Neuronal stem cell (in vitro differentiated cells): ENCODE results near the gene NFKBIE.

ENCODE experiments used
- DNase-seq: peaks from one replicate; pipeline ENCODE4 v3.0.0-alpha.2; 2013; ENCODE audit warnings: low spot score
- H2AFZ ChIP-seq: one replicate; pipeline ENCODE4 v1.6.1; 2013; ENCODE audit warnings: mild to moderate bottlenecking, low read length, inconsistent platforms
- H2AK5ac ChIP-seq: 2 replicates; pipeline ENCODE4 v1.6.1; 2013; ENCODE audit warnings: low read depth, mild to moderate bottlenecking, inconsistent platforms, low read length, moderate library complexity, mixed read lengths
- H2BK120ac ChIP-seq: 2 replicates; pipeline ENCODE4 v1.6.1; 2013; ENCODE audit warnings: low read depth, mild to moderate bottlenecking, inconsistent platforms, low read length, moderate library complexity, mixed read lengths
- H2BK12ac ChIP-seq: one replicate; pipeline ENCODE4 v1.6.1; 2013; ENCODE audit warnings: low read length, inconsistent platforms
- H2BK15ac ChIP-seq: 2 replicates; pipeline ENCODE4 v1.6.1; 2013; ENCODE audit warnings: mild to moderate bottlenecking, low read length, inconsistent platforms, mixed read lengths
- H2BK5ac ChIP-seq: one replicate; pipeline ENCODE4 v1.6.1; 2013; ENCODE audit warnings: inconsistent platforms, mild to moderate bottlenecking, low read length, moderate library complexity
- H3K14ac ChIP-seq: one replicate; pipeline ENCODE4 v1.6.1; 2013; ENCODE audit warnings: low read length, inconsistent platforms
- H3K18ac ChIP-seq: 2 replicates; pipeline ENCODE4 v1.6.1; 2013; ENCODE audit warnings: low read length, inconsistent platforms
- H3K23ac ChIP-seq: 2 replicates; pipeline ENCODE4 v1.6.1; 2013; ENCODE audit warnings: low read depth, mild to moderate bottlenecking, mixed read lengths, low read length, inconsistent platforms; ENCODE audit not compliant: poor library complexity
- H3K27ac ChIP-seq: replicated peaks from 3 replicates; pipeline ENCODE4 v1.5.1; 2013; ENCODE audit warnings: low read length, inconsistent platforms
- H3K27me3 ChIP-seq, 3 experiments: 2 replicates each; pipeline ENCODE4 v1.6.1; 2013; ENCODE audit warnings: low read length in 3 of 3, mild to moderate bottlenecking in 2 of 3, inconsistent platforms in 1 of 3, low read depth in 1 of 3, mixed read lengths in 1 of 3, moderate library complexity in 1 of 3; ENCODE audit not compliant: control insufficient read depth in 3 of 3, insufficient read depth in 3 of 3
- H3K36me3 ChIP-seq, 2 donors: replicated peaks in 1 of 2; 2 replicates each; pipeline ENCODE4 v1.6.1; 2013; ENCODE audit warnings: low read length in 2 of 2; ENCODE audit not compliant: control insufficient read depth in 2 of 2, insufficient read depth in 2 of 2
- H3K4ac ChIP-seq: 2 replicates; pipeline ENCODE4 v1.6.1; 2013; ENCODE audit warnings: inconsistent platforms, mild to moderate bottlenecking, low read length, moderate library complexity
- H3K4me1 ChIP-seq, 2 donors: 1 replicate in 1 of 2; 2 replicates in 1 of 2; pipeline ENCODE4 v1.6.1; 2013; ENCODE audit warnings: low read length in 2 of 2, low read depth in 1 of 2; ENCODE audit not compliant: control insufficient read depth in 2 of 2, insufficient read depth in 1 of 2
- H3K4me2 ChIP-seq: one replicate; pipeline ENCODE4 v1.6.1; 2013; ENCODE audit warnings: mild to moderate bottlenecking, low read length, inconsistent platforms; ENCODE audit not compliant: insufficient read depth, poor library complexity, severe bottlenecking
- H3K4me3 ChIP-seq, 2 donors: 2 replicates each; pipeline ENCODE4 v1.5.1; 2013; ENCODE audit warnings: low read length in 2 of 2, mild to moderate bottlenecking in 2 of 2, inconsistent platforms in 1 of 2, moderate library complexity in 1 of 2
- H3K79me1 ChIP-seq: one replicate; pipeline ENCODE4 v1.6.1; 2013; ENCODE audit warnings: low read depth, mild to moderate bottlenecking, inconsistent platforms, low read length, moderate library complexity
- H3K9ac ChIP-seq: one replicate; pipeline ENCODE4 v1.6.1; 2013; ENCODE audit warnings: mild to moderate bottlenecking, low read depth, low read length, inconsistent platforms; ENCODE audit not compliant: poor library complexity
- H3K9me3 ChIP-seq, 2 donors: replicated peaks in 1 of 2; 2 replicates each; pipeline versions ENCODE3 to v1.6.1; 2013; ENCODE audit warnings: low read length in 2 of 2, mild to moderate bottlenecking in 2 of 2, inconsistent platforms in 1 of 2, low read depth in 1 of 2, mixed read lengths in 1 of 2, moderate library complexity in 1 of 2; ENCODE audit not compliant: control insufficient read depth in 2 of 2, insufficient read depth in 1 of 2
- H4K8ac ChIP-seq: one replicate; pipeline ENCODE4 v1.6.1; 2013; ENCODE audit warnings: low read depth, mild to moderate bottlenecking, inconsistent platforms, low read length, moderate library complexity
- H4K91ac ChIP-seq: one replicate; pipeline ENCODE4 v1.6.1; 2013; ENCODE audit warnings: low read length, low read depth, mild to moderate bottlenecking, inconsistent platforms; ENCODE audit not compliant: poor library complexity
- WGBS, 2 donors: extraction: QIAGEN DNeasy Blood & Tissue Kit; methylation state at CpG; one replicate each; pipeline ENCODE4 v1.1.7; 2013; ENCODE audit warnings: missing lambda C conversion rate in 2 of 2, mixed read lengths in 1 of 2; ENCODE audit not compliant: insufficient read length in 2 of 2, insufficient replicate concordance in 1 of 2; ENCODE audit errors: extremely low coverage in 2 of 2; 5-methylcytosine and 5-hydroxymethylcytosine counted together

NFKBIE gene

DNA sequence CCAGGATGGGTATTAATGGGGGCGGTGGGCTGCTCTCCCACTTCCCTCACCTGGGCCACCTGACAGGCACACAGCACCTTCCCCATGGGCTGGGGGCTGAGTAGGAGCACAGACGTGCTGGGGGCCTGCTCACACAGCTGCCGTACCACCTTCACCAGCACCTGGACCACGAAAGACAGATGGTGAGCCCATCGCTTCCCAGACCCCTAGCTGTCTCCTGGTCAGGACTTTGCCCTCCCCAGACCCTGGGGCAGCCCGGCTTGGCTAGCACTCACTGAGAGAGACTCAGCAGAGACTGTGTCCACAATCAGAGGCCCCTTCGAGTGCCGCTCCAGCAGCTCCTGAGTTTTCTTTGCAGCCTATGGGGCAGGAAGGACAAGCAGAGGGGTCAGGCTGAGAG lies 35.8 kb upstream of the NFKBIE start:
- no peak overlapping the region for H3K9ac ChIP-seq
- H3K4ac ChIP-seq = no peak overlapping the region
- no peak overlapping the region for H2BK5ac ChIP-seq
- peaks cover 3 to 12% of the 10 kb centered on the region in 2 donors for H3K4me1 ChIP-seq
- no peak overlapping the region for H2BK15ac ChIP-seq
- WGBS, 2 donors = no CpG with 5 or more reads among the region's 8 CpGs
- peaks cover 0 to 12% (median 0%) of the 10 kb centered on the region in 3 experiments for H3K27me3 ChIP-seq
- peaks cover 56 to 74% of the 10 kb centered on the region in 2 donors for H3K36me3 ChIP-seq
- no peak overlapping the region for H3K4me3 ChIP-seq
- H2AFZ ChIP-seq = no peak overlapping the region
- H2AK5ac ChIP-seq = no peak overlapping the region
- DNase-seq = no peak
- no peaks in the 10 kb centered on the region for H3K9me3 ChIP-seq
- no peak overlapping the region for H3K23ac ChIP-seq
- no peak overlapping the region for H3K18ac ChIP-seq
- no peak overlapping the region for H3K14ac ChIP-seq
- no peak overlapping the region for H4K91ac ChIP-seq
- peaks cover 8% of the 10 kb centered on the region for H3K79me1 ChIP-seq
- no peak overlapping the region for H2BK120ac ChIP-seq
- H2BK12ac ChIP-seq = no peak overlapping the region
- H3K4me2 ChIP-seq = no peak overlapping the region
- H4K8ac ChIP-seq = no peak overlapping the region
- no peak overlapping the region for H3K27ac ChIP-seq

DNA sequence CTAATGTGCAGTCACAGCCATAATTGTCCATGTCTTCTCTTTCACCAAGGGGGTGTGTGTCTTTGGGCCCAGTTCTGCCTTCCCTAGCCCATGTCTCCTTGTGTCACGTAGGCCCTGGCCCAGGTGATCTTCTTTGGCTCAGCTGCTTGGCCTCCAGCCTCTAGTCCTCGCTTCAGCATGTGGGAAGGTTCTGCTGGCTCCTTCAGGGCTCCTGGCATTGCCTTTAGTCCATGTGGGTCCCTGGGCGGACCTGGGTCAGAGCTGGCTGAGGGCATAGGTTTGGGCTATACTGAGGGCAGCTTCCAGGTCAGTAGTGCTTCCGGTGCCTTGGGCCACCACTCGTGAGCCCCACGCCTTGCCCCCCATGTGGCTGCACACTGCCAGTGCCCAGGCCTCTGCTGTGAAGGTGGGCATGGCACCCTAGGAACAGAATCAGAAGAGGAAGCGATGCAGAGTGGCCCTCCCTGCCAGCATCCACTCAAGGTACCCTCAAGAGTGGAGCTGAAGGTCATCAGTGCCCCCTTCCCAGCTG lies 35.0 kb upstream of the NFKBIE start:
- Histone ChIP-seq H4K91ac (no peak overlapping the region), H3K4me3 (no peak overlapping the region), H3K4me1 (peaks cover 3 to 12% of the 10 kb centered on the region in 2 donors), H3K9me3 (no peaks in the 10 kb centered on the region), H3K23ac (no peak overlapping the region), H3K14ac (no peak overlapping the region), H2AFZ (no peak overlapping the region), H3K27me3 (peaks cover 0 to 17% (median 0%) of the 10 kb centered on the region in 3 experiments), H3K36me3 (peaks cover 49 to 66% of the 10 kb centered on the region in 2 donors), H3K4me2 (no peak overlapping the region), H3K79me1 (peaks cover 8% of the 10 kb centered on the region), H2BK12ac (no peak overlapping the region), H2BK120ac (no peak overlapping the region), H3K4ac (no peak overlapping the region), H4K8ac (no peak overlapping the region), H2BK5ac (no peak overlapping the region), H2BK15ac (no peak overlapping the region), H3K27ac (no peak overlapping the region), H2AK5ac (no peak overlapping the region), H3K9ac (no peak overlapping the region), H3K18ac (no peak overlapping the region)
- no CpG with 5 or more reads among the region's 7 CpGs for WGBS, 2 donors
- no peak for DNase-seq

DNA sequence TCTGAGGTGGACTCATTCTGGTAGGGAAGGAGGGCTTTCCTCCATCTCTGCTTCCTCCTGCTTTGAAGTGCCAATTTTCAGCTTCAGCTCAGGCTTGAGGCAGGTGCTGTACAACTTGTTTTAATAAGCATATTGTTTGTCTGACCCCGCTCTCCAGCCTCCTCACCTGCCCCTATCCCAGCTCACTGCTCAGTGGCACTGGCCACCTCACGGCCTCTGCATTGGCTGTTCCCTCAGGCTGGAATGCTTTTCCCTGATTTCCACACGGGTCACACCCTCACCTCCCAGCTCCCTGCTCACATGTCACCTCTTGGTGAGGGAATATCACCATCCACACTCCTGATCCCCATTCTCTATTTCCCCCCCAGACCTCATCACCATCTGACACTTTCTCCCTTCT lies 33.5 kb upstream of the NFKBIE start:
- no peak overlapping the region for H3K27ac ChIP-seq
- peaks cover 36 to 52% of the 10 kb centered on the region in 2 donors for H3K36me3 ChIP-seq
- no peak overlapping the region for H2BK120ac ChIP-seq
- H2BK12ac ChIP-seq = no peak overlapping the region
- H3K9ac ChIP-seq = no peak overlapping the region
- H2BK15ac ChIP-seq = no peak overlapping the region
- no peak overlapping the region for H3K18ac ChIP-seq
- no peak for DNase-seq
- H2AK5ac ChIP-seq = no peak overlapping the region
- no peak overlapping the region for H4K91ac ChIP-seq
- H3K23ac ChIP-seq = no peak overlapping the region
- no peak overlapping the region for H3K4me3 ChIP-seq
- H2AFZ ChIP-seq = no peak overlapping the region
- H3K14ac ChIP-seq = no peak overlapping the region
- H3K9me3 ChIP-seq = no peaks in the 10 kb centered on the region
- peaks cover 3 to 9% of the 10 kb centered on the region in 2 donors for H3K4me1 ChIP-seq
- H3K27me3 ChIP-seq = peaks cover 0 to 17% (median 0%) of the 10 kb centered on the region in 3 experiments
- no CpG with 5 or more reads among the region's 3 CpGs for WGBS, 2 donors
- no peak overlapping the region for H3K4ac ChIP-seq
- H3K4me2 ChIP-seq = no peak overlapping the region
- H3K79me1 ChIP-seq = peaks cover 4% of the 10 kb centered on the region
- no peak overlapping the region for H2BK5ac ChIP-seq
- no peak overlapping the region for H4K8ac ChIP-seq

DNA sequence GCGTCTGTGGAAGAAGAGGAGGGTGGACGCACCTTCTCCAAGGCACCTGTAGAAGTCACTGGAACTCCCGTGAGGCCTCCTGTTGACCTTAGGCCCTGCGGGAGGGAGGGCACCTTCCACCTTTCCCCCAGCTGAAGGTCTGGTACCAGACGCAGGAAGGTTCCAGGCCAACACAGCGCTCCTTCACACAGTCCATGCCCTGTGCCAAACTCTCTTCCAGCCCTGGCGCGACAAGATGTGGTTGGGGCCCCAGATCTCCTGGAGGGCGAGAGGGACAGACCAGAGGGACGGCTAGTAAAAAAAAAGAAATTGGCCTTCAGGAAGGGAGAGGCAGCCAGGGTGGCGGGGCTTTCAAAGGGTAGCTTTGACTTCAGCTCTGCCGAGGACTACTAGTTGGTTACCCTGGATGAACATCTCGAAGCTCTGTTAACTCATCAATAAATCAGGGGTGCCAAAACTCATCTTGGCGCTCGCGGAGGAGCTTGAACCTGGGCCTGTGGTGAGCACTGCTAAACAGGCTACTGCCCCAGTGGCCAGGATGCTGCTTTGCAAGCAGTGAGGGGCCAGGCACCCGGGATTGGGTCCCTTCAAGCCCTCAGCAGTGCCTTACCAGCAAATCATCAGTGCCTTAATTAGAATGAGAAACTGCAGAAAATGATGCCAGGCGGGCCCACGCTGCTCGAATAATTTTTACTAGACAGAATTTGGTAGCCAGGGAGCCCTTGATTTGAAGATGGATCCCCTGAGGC lies 32.9 kb upstream of the NFKBIE start:
- H3K27me3 ChIP-seq = peaks cover 0 to 17% (median 0%) of the 10 kb centered on the region in 3 experiments
- WGBS, 2 donors = no CpG with 5 or more reads among the region's 20 CpGs
- H3K4me3 ChIP-seq = peak overlapping the region; percentile 45 to 84

More for the DNA sequence above, 32.9 kb upstream of the NFKBIE start:
- Histone ChIP-seq H3K27ac (no peak overlapping the region), H3K79me1 (peaks cover 4% of the 10 kb centered on the region), H3K18ac (peak overlapping the region; percentile 94), H3K36me3 (peaks cover 31 to 45% of the 10 kb centered on the region in 2 donors), H3K9ac (peak overlapping the region; percentile 99), H2BK15ac (no peak overlapping the region), H3K4me2 (peak overlapping the region; percentile 97), H2BK12ac (no peak overlapping the region), H3K14ac (no peak overlapping the region), H4K8ac (no peak overlapping the region), H2AFZ (peak overlapping the region; percentile 86), H2BK5ac (no peak overlapping the region), H2AK5ac (peak overlapping the region; percentile 20), H4K91ac (no peak overlapping the region), H3K4me1 (peaks cover 3 to 9% of the 10 kb centered on the region in 2 donors), H3K23ac (peak overlapping the region; percentile 90), H2BK120ac (no peak overlapping the region), H3K9me3 (no peaks in the 10 kb centered on the region), H3K4ac (no peak overlapping the region)
- no peak for DNase-seq
